Astrocyte of the cerebellum (primary cell): Measurements from ENCODE around the gene MYL4.

ENCODE experiments used
- DNase-seq: peaks from one replicate; pipeline ENCODE4 v3.0.0-alpha.2; 2011; ENCODE audit warnings: low read depth
- H3K4me3 ChIP-seq: 2 replicates; pipeline ENCODE4 v1.5.1; 2011; ENCODE audit warnings: mild to moderate bottlenecking, low read depth, low read length, moderate library complexity
- in situ Hi-C: cut with HindIII; loops from 2 replicates; pipeline ENCODE4 v1.10.0; 2017; ENCODE audit warnings: low sequenced_read_pairs
- TF ChIP-seq, protein P1 (sequence below): IDR thresholded peaks from 2 replicates; pipeline ENCODE4 v1.5.1; 2012; ENCODE audit warnings: low read length, low read depth, moderate library complexity, mild to moderate bottlenecking; ENCODE audit errors: missing control alignments

Gene MYL4

DNA sequence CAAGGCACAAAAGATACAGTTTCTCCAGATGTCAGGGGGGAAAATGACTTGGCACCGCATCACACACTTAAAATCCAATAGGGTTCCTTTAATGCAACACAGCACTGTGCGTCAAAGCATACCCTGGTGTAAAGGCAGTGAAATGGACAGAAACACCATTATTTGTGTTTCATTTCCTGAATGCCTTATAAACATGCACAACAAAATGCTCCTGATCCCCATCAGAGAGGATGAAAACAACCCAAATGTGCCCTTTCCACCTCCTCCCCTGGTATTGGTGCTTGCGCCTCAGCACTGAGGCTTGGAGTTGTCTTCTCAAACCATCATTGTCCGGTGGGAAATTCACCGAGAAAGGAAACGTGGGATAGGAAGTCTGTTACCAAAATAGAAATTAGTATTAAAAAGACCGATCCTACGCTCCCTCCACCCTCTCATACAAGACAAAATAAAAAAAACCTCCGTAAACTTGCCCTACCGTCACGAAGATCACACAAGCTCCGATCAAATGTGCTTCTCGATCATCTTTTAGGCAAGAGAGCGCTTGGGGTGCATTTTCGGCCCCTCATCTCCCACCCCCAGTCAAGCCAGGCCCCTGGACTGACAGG lies 20.8 kb upstream of the MYL4 start:
- DNase-seq = no peak
- TF ChIP-seq, protein P1, sequence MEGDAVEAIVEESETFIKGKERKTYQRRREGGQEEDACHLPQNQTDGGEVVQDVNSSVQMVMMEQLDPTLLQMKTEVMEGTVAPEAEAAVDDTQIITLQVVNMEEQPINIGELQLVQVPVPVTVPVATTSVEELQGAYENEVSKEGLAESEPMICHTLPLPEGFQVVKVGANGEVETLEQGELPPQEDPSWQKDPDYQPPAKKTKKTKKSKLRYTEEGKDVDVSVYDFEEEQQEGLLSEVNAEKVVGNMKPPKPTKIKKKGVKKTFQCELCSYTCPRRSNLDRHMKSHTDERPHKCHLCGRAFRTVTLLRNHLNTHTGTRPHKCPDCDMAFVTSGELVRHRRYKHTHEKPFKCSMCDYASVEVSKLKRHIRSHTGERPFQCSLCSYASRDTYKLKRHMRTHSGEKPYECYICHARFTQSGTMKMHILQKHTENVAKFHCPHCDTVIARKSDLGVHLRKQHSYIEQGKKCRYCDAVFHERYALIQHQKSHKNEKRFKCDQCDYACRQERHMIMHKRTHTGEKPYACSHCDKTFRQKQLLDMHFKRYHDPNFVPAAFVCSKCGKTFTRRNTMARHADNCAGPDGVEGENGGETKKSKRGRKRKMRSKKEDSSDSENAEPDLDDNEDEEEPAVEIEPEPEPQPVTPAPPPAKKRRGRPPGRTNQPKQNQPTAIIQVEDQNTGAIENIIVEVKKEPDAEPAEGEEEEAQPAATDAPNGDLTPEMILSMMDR = no peak
- peak overlapping the region; percentile 64 for H3K4me3 ChIP-seq
- in situ Hi-C loops = no loop called here

DNA sequence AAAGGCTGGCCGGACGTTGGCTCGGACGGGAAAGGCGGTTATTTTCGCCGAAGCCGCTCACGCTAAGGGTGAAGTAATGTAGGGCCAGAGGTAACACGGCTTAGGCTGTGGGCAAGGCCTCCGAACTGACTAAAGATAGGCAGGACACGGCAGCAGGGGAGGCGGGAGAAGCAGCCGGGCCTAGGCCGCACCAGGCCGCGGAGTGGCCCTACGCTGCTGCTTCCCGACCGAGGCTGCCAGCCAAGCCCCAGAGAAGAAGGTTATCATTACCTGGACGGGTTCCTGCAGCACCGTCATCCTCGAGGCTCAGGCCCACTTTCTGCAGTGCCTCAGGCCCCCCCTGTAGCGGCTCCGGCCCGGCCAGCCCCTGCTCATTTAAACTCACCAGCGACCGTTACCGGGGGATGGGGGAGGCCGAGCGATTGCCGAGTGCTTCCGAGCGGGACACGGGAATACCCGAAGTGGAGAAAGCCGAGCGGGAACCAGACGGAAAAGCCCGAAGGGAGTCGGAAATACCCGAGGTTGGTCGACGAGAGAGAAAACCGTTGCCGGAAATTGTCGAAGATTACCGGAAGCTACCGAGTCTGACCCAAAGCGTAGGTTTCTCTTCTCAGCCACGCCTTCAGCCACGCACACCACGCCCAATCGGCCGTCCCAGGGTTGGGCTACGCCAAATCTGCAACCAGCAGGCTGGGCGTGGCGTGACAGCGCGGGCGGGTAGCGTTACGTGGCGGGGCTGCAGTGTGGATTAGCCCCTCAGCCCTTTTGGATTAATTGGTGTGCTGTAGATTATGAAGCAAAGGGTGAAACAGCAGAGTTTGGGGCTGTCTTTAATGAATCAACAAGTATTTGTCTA lies 20.0 kb upstream of the MYL4 start, which contains the start of gene CDC27:
CDC27 (minus strand) TSS at position 420 of the 856 bp plus-strand sequence; CDS start at position 297, 123 bp downstream.
- TF ChIP-seq, protein P1 = no peak
- H3K4me3 ChIP-seq = peak within 1 kb of the TSS; percentile 64
- peak; percentile 96 for DNase-seq
- in situ Hi-C loops = no loop called here

DNA sequence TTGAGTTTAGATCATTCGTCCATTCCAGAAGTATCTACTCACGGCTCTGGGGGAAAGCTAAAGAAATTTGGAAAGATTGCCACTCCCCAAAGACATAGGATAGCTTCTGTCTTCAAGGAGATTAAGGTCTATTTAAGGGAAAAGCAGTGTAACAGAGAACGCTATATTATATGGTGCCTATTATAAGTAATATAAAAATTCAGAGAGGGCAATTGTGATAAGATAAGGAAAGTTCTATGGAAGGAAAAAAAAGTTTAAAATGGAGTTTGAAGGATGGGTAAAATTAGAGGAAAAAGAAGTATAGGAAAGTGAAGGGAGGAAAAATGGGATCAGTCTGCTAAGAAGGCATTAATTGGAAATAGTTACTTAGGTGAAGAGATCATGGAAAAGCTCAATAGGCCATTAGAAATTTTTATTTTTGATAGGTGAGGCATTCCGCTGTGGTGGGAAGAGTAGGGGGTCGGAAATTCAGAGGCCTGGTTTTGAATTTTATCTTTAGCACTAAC lies 19.4 kb upstream of the MYL4 start:
- no peak for DNase-seq
- TF ChIP-seq, protein P1 = no peak
- in situ Hi-C loops = no loop called here
- H3K4me3 ChIP-seq = peak overlapping the region; percentile 64

GRCh38 chr17:47190243-47190642 lies 18.9 kb upstream of the MYL4 start:
- in situ Hi-C loops = no loop called here
- no peak for DNase-seq
- H3K4me3 ChIP-seq = no peak overlapping the region
- TF ChIP-seq, protein P1 = no peak

DNA sequence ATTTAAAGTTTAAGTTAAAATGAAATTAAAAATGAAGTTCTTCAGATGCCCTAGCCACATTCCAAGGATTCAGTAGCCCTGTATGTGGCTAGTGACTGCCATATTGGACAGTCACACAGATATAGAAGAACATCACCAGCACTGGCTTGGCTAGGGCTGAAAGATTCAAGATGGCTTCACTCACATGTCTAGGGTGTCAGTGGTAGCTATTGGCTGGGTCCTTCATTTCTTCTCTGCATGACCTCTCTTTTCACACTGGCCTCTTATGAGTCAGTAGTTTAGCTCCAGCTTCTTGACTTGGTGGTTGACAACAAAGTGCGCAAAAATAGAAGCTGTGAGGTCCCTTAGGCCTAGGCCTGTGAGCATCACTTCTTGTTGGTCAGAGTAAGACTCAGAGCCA lies 18.4 kb upstream of the MYL4 start:
- no peak overlapping the region for H3K4me3 ChIP-seq
- DNase-seq = no peak
- TF ChIP-seq, protein P1 = no peak
- in situ Hi-C loops = no loop called here

DNA sequence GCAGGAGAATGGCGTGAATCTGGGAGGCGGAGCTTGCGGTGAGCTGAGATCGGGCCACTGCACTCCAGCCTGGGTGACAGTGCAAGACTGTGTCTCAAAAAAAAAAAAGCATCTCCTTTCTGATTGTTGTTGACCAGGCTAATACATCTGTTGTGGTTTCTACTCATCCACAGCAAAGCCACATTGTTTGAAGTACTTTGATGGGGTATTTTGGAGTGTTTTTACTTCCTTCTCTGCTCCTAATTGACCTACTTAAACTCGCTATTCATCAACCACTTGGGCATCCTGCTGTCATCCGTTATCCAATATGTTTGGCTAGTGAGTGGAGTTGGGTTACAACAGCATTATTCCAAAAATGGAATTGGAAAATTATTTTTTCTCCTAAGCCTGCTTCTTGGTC lies 16.6 kb upstream of the MYL4 start:
- TF ChIP-seq, protein P1 = no peak
- in situ Hi-C loops = no loop called here
- no peak overlapping the region for H3K4me3 ChIP-seq
- DNase-seq = no peak
